Hypothalamus (tissue), 51 donors: ENCODE data around the gene PTPN2.

Experiments
- DNase-seq, 51 donors: peaks; one replicate each; lab custom pipeline; 2025; lab: John Stamatoyannopoulos, UW

The PTPN2 gene

DNA sequence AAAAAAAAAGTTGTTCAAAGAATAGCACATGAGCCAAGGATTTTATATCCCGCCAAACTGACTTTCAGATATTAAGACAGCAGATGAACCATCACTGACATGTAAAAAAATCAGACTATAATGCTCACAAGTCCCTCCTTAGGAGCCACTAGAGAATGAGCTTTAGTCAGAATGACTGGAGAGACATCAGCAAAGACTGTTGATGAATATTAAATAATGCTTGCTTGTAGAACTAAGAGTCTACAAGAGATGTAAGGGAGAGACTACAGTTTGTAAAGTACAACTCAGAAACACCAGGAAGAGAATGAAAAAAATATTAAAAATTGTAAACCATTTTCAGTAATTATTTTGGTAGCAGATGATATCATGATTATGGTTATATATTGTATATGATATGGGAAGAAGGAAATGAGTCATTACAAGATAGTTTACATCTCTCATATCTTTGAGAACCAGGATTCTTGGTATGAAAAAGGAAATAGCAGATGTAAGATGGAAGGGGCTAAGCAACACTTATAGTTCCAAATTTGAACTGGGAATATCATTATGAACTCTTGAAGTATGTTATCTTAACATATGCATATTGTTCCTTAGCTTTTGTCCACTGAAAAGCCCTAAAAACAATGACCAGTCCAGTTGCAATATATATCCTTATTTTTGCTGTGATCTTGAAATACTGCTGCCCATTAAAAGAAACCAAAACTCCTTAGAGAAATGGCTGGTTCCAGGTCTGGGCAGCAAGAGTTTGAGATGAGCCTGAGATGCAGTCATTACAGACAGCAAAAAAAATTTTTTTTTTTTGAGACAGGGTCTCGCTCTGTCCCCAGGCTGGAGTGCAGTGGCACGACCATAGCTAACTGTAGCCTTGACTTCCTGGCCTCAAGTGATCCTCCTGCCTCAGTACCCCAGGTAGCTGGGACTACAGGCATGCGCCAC, 55.7 kb downstream of the PTPN2 start:
- DNase-seq, result no peak

DNA sequence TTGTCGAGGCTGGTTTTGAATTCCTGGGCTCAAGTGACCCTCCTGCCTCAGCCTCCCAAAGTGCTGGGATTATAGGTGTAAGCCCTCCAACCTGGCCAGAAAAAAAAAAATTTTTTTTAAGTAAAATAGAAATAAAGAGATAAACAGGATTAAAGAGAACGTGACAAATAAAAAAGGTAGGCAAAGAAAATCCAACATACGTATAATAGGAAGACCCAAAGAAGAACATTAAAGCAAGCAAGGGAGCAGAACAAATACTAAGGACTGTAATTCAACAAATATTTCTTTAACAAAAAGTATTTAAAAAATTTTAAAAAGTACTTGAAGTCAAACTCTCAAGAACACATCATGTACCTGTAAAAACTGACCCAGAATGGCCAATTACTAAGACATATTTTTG, 56.4 kb downstream of the PTPN2 start:
- no peak for DNase-seq

- no peak for DNase-seq
These were observed 58.8 kb downstream of the PTPN2 start for GRCh38 chr18:12825230-12825629.

DNA sequence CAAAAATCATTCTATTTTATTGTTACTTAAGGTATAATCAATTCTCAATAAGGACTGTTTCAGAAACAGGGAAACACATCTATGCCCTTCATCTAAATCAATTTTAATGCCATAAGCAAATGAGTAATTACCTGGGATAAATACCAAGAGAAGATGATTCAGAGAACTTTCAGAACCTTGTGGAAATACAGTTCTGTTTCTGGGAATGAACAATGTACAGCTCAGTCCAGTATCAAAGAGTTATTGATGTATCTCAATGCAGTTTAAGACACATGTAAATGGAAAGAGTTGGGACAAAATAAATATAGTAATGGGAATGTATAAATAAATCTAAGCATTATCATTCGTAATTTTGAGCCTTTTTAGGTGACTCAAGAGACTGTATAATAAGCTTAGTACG, 60.1 kb downstream of the PTPN2 start:
- no peak for DNase-seq

GRCh38 chr18:12821408-12821807, 62.6 kb downstream of the PTPN2 start:
- no peak for DNase-seq

GRCh38 chr18:12820506-12820905, 63.5 kb downstream of the PTPN2 start:
- peak in 13 of 51 donors; percentile 1 to 25 (median 12) for DNase-seq

DNA sequence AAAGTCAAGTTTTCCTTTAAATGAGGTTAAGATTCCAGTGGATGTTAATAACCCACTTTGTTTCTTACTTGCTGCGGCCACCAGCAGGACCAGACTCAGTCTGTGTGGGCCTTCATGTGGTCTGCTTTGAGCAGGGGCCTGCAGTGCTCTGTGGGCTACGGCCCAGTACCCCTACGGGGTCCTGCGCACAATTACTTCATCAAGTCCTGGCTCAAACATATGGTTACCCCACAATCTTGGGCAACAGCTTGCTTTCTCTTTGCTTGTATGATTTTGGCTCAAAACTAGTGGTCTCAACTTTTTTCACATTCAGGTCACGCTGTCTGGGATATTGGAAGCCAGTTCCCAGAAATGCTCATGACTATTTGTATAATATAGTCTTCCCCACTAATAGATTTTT, 64.2 kb downstream of the PTPN2 start:
- DNase-seq, result no peak

DNA sequence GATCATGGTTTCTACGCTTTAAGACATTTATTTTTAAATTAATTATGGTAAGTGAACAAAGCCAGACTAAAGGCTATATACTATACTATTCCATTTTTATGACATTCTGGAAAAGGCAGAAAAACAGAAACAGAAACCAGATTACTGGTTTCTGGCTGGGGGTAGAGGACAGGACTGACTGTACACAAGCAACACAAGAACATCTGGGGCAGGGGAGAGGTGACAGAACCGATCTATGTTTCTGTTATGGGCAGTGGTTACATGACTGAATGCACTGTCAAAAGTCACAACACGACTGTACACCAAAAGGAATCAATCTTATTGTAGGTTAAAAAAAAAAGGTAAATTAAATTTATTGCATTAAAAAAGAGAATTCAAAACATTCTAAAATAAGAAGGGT, 64.7 kb downstream of the PTPN2 start:
- DNase-seq, result no peak

DNA sequence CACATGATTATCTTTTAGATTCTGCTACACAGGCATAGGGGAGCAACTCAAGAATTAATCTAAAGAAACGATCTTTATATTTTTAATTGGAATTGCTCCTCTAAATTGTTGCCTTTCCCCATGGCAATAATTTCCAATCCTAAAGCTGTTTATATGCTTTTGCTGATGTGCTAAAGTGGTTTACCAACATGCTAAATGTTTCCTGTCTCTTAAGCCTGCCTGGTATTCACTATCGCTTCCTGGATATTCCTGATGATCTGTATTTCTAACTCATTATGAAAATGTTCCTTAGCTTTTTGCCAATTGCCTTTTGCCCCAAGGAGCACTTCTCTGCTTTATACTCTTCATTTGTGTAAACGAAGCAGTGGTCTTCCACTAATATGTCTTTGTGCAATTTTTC, 65.8 kb downstream of the PTPN2 start:
- no peak for DNase-seq

DNA sequence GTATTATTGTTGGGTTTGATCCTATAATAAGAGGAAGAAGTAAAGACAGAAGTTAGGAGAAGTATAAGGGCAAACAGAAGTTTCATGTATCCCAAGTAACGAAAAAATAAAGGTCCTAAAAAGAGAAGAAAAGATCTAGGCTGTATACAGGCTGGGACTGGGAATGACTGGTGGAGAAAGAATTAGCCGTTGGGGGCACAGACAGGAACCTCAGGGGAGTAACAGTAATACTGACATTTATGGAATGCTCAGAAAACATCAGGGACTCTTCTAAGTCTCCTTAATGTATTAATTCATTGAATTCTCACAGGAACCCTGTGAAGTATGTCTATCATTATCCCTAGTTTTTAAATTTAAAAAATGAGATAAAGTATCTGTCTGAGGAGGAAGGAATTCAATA, 67.6 kb downstream of the PTPN2 start:
- DNase-seq, result no peak

- DNase-seq, result peak in 1 of 51 donors; percentile 7
These were observed 72.7 kb downstream of the PTPN2 start for GRCh38 chr18:12811191-12811950.

DNA sequence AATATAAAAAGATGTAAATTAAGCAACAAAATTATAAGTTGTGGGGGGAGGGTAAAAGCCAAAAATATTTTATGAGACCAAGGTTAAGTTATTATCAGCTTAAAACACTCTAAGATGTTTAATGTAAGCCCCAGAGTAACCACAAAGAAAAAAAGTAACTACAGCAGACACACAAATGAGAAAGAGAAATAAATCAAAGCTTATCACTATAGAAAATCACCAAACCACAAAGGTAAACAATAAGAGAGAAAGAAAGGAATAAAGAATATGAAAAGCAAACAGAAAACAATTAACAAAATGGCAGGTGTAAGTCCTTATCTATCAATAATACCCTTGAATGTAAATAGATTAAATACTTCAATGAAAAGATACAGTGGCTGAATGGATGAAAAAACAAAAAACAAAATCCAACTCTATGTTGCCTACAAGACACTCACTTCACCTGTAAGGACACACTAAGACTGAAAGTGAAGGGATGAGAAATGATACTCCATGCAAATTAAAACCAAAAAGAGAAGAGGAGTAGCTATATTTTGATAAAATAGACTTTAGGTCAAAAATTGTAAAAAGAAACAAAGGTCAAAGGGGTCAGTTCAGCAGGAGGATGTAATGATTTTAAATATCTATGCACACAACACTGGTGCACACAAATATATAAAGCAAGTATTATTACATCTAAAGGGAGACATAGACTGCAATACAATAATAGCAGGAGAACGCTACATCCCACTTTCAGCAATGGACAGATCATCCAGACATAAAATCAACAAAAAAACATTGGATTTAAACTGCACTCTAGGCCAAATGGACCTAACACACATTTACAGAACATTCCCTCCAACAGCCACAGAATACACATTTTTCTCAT, 80.7 kb downstream of the PTPN2 start:
- no peak for DNase-seq

DNA sequence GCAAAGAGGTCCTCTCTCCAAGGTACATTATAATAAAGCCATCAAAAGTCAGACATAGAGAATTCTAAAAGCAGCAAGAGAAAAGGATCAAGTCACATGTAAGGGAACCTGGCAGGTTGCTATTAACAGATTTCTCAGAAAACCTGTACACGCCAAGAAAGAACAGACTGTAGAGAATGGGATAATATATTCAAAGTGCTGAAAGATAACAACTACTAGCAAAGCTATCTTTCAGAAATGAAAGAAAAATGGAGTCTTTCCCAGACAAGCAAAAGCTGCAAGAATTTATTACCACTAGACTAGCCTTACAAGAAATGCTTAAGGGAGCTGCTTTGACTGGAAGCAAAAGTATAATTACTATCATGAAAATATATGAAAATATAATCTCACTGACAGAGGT, 81.5 kb downstream of the PTPN2 start:
- DNase-seq, result no peak

- no peak for DNase-seq
These were observed 87.6 kb downstream of the PTPN2 start for GRCh38 chr18:12796448-12796847.

DNA sequence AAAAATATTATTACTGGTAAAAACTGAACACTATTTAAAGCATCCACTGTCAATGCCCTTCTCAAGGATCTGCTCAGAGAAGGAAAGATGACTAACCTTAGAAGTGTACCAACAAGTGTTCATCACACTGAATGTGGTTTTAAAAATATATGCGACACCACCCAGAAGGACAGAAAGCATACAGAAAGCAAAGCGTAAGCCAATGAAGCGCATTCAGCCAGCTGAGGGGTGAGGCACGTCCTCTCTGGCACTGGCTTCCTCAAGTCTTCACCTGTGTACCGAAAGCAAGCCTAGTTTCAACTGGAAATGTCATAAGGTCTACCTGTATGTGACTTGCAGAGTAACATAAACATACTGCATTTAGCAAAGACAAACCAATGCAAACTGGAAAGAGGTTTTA, 92.4 kb downstream of the PTPN2 start:
- no peak for DNase-seq

DNA sequence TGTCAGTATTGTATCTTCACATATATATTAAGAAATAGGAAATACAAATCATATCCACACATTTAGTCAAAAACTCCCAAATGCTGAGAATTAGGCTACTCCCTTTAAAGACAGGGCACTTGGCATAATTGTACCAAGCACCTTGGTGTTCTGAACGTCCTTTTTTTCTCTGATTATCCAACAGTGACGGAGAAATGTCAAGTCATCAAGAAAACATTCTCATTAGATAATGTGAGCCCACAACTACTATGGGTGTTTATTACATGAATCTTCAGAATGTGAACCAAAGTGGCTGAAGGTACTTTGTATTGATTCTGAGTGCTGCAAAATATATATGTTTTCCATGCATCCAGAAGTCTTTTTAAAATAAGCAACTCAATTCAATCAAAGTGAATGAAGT, 97.4 kb downstream of the PTPN2 start:
- no peak for DNase-seq

GRCh38 chr18:12783524-12783923, 100.5 kb downstream of the PTPN2 start:
- DNase-seq, result no peak

DNA sequence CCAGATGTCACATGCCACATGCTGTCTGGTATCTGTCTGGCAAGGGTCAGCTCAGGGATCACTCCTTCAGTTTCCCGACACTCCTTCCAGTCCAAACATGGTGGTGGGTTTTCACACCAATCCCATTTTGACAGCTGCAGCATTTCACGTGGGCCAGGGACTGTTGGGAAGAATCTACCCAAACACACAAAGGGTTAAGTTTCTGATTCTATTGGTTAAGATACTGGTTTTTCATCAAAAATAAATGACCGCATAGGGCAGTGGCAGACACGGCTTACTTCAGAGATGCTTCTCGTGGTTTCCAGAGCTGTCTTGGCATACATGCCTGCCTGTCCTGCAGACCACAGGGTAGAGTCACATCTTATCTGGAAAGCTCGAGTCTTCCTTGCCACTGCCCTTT, 101.5 kb downstream of the PTPN2 start:
- no peak for DNase-seq

- no peak for DNase-seq
These were observed 104.6 kb downstream of the PTPN2 start for GRCh38 chr18:12779456-12779855.

GRCh38 chr18:12779043-12779442, 105.0 kb downstream of the PTPN2 start:
- no peak for DNase-seq

DNA sequence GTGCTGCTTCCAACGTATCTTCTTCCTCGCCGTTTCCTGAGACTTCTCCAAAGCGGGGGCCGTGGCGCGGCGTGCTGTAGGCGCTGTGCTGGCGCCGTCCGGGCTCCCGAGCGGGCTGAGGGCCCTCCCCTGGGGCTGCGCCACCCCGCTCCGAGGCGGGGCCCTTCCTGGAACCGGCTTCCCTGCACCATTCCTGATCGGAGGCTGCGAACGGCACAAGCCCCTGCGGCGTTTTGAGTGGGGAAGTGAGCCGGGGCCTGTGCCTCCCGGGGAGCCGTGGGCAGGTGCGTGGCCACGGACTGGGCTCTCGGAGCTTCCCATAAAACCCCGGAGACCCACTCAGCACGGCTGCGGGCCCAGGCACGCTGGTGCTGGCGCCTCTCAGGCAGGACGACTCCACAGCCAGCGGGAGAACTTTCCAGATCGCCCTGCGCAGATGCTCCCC, 106.5 kb downstream of the PTPN2 start:
- DNase-seq, result no peak
